ENCODE results near the gene GPR107. TPM values are rescaled to one million over a fixed set of nuclear protein-coding genes. Genes with fewer than 3 reads are reported as not detected.

The GPR107 gene
- total RNA-seq, 1 experiment from 2014 or later, result 47.1 TPM

DNA sequence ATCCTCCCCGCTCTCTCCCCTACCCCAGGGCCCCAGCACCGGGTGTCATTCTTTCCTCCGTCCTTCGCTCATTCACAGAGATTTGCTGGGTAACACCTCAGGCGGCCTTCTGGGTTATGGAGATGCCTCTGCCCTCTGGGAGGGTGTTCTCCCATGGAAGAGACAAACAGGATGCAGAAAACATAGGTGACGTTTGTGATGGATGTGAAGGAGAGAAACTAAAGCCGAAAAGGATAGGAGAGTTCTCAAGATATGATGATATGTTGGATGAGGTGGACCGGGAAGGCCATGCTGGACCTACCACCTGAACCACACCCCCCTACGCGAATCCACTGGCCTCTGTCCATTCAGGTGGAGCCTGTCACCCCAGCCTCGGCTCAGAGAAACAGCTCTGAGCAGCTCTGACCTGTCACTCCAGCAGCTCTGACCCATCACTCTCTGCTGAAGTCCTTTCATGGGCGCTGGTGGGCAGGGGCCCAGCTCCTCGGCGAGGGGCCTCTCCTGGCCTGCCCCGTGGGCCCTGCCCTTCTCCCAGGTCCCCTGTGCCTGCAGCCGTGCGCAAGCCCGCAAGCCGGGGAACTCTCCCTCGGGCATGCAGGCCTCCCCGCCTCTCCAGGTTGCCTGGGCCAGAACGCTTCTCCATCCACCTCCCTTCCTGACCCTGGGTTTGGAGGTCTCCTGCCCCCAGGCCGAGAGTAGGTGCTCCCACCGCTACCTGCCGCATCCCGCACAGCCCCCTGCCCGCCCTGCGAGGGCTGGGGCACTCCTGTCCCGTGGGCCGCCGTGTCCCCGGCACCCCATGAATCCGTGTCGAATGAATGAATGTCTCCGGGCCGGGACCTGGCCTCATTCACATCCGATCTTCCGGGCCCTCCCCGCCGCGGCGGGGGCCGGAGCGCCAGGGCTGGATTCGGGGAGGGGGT lies 117.8 kb downstream of the GPR107 start:
- Histone ChIP-seq H3K27me3 (replicated peaks; ENCODE audit: insufficient read depth, low read depth, low read length, poor library complexity) (no peaks in the 10 kb centered on the region), H3K36me3 (ENCODE audit: insufficient read depth, low read length, poor library complexity, severe bottlenecking) (no peaks in the 10 kb centered on the region), H3K9me3 (ENCODE audit: low read depth, low read length, poor library complexity, severe bottlenecking) (no peaks in the 10 kb centered on the region), H3K27ac (ENCODE audit: low read depth, low read length, poor library complexity, severe bottlenecking) (peak overlapping the region; percentile 65), H3K4me3 (ENCODE audit: low read depth, low read length, poor library complexity, severe bottlenecking) (peak overlapping the region; percentile 54), H3K4me1 (ENCODE audit: insufficient read depth, low read length, poor library complexity, severe bottlenecking) (peaks cover 9% of the 10 kb centered on the region)
- ChIA-PET CTCF (no interaction called here), POLR2A (ENCODE audit: low non-redundant PET) (no interaction called here)
- TF ChIP-seq EZH2 (IDR thresholded peaks at IDR 0.05; ENCODE audit: borderline replicate concordance, low read depth, low read length, poor library complexity, severe bottlenecking), result no peak
- TF ChIP-seq, protein P1, sequence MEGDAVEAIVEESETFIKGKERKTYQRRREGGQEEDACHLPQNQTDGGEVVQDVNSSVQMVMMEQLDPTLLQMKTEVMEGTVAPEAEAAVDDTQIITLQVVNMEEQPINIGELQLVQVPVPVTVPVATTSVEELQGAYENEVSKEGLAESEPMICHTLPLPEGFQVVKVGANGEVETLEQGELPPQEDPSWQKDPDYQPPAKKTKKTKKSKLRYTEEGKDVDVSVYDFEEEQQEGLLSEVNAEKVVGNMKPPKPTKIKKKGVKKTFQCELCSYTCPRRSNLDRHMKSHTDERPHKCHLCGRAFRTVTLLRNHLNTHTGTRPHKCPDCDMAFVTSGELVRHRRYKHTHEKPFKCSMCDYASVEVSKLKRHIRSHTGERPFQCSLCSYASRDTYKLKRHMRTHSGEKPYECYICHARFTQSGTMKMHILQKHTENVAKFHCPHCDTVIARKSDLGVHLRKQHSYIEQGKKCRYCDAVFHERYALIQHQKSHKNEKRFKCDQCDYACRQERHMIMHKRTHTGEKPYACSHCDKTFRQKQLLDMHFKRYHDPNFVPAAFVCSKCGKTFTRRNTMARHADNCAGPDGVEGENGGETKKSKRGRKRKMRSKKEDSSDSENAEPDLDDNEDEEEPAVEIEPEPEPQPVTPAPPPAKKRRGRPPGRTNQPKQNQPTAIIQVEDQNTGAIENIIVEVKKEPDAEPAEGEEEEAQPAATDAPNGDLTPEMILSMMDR (conservative IDR thresholded peaks at IDR 0.05; ENCODE audit: low read depth, low read length), result no peak
- no peak for DNase-seq (ENCODE audit: low spot score)
- no TSS peak for BruUV-seq (replicated peaks)
- intact Hi-C loops (cut with micrococcal nuclease; ENCODE audit: unreplicated experiment), result no loop called here

DNA sequence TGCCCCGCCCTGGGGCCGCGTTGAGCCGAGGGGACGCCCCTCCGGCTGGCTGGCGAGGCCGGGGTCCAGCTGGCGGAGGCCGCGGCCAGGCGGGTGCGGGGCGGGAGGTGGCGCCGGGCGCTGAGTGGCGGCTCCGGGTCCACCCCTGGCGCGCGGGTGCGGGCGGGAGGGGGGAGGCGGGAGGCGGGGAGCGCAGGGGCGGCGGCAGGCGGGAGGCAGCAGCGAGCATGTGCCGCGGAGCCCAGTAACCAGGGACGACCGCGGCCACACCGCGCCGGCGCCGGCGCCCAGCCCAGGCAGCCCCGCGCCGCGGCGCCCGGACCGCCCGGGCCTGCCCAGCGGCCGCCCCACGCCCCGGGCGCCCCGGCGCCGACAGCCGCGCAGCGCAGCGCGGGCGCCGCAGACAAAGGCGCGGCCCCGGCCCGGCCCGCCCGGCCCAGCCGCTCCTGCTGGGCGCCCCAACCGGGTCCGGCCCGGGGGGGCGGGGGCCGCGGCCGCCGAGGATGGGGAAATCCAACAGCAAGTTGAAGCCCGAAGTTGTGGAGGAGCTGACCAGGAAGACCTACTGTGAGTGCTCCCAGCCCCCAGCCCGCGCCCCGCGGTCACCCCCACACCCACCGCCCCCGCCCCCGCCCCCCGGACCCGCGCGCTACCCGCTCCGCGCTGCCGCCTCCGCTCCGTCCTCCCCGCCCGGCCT lies 118.6 kb downstream of the GPR107 start, which contains the start of gene NCS1:
Gene NCS1 (plus strand): TSS at position 244 of the 697 bp plus-strand sequence. CDS start 260 bp downstream, at position 504.
- DNase-seq (ENCODE audit: low spot score), result peak; percentile 76
- Histone ChIP-seq H3K4me3 (ENCODE audit: low read depth, low read length, poor library complexity, severe bottlenecking) (peak within 1 kb of the TSS; percentile 79), H3K27me3 (replicated peaks; ENCODE audit: insufficient read depth, low read depth, low read length, poor library complexity) (no peaks in the 10 kb centered on the region), H3K27ac (ENCODE audit: low read depth, low read length, poor library complexity, severe bottlenecking) (peak within 1 kb of the TSS; percentile 77), H3K36me3 (ENCODE audit: insufficient read depth, low read length, poor library complexity, severe bottlenecking) (no peaks in the 10 kb centered on the region), H3K4me1 (ENCODE audit: insufficient read depth, low read length, poor library complexity, severe bottlenecking) (peaks cover 9% of the 10 kb centered on the region), H3K9me3 (ENCODE audit: low read depth, low read length, poor library complexity, severe bottlenecking) (no peaks in the 10 kb centered on the region)
- no peak for TF ChIP-seq EZH2 (IDR thresholded peaks at IDR 0.05; ENCODE audit: borderline replicate concordance, low read depth, low read length, poor library complexity, severe bottlenecking)
- TF ChIP-seq, protein P1 (conservative IDR thresholded peaks at IDR 0.05; ENCODE audit: low read depth, low read length), result no peak
- intact Hi-C loops (cut with micrococcal nuclease; ENCODE audit: unreplicated experiment), result no loop called here
- ChIA-PET CTCF (no interaction called here), POLR2A (ENCODE audit: low non-redundant PET) (no interaction called here)
- no TSS peak for BruUV-seq (replicated peaks)

DNA sequence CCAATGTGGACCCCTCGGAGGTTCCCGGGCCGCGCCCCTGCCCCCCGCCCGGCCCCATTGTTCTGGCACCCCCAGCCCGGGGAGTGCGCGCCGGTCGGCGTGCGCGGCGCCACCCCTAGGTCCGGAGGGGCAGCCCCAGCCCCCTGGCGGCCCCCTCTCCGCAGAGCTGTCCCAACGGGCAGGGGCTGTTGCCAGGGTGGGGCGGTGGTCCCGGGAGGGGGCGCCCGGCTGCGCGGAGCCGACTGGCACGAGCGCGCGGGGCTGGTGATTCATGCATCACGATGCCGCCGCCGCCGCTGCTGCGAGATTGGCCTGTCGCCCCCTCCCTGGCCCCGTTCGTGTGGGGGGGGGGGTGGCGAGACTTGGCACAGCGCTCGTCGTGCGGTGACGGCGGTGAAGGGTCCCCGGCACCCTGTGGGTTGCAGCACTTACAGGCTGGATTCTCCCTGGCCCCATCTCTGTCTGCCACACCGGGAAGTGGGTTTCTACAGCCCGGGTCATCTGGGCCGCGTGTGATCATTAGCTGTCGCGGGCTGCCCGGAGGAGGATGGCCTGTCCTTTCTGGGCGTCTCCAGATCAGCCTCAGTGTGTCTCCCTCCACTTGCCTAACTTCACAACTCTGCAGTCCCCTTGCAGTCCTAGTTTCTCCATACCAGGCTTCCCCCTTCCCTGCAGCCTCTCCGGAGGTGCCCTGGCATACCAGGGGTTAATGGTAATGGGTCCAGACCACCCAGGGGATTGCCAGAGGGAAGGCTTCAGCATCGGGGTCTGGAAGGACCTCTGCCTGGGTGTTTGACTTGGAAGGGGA lies 119.4 kb downstream of the GPR107 start:
- Histone ChIP-seq H3K9me3 (ENCODE audit: low read depth, low read length, poor library complexity, severe bottlenecking) (no peaks in the 10 kb centered on the region), H3K4me3 (ENCODE audit: low read depth, low read length, poor library complexity, severe bottlenecking) (peak overlapping the region; percentile 79), H3K36me3 (ENCODE audit: insufficient read depth, low read length, poor library complexity, severe bottlenecking) (no peaks in the 10 kb centered on the region), H3K27me3 (replicated peaks; ENCODE audit: insufficient read depth, low read depth, low read length, poor library complexity) (no peaks in the 10 kb centered on the region), H3K4me1 (ENCODE audit: insufficient read depth, low read length, poor library complexity, severe bottlenecking) (peaks cover 9% of the 10 kb centered on the region), H3K27ac (ENCODE audit: low read depth, low read length, poor library complexity, severe bottlenecking) (peak overlapping the region; percentile 77)
- TF ChIP-seq, protein P1 (conservative IDR thresholded peaks at IDR 0.05; ENCODE audit: low read depth, low read length), result 0 out of 2 replicates have a peak, but pooled peaks have one; percentile 9
- no peak for TF ChIP-seq EZH2 (IDR thresholded peaks at IDR 0.05; ENCODE audit: borderline replicate concordance, low read depth, low read length, poor library complexity, severe bottlenecking)
- ChIA-PET CTCF (no interaction called here), POLR2A (ENCODE audit: low non-redundant PET) (no interaction called here)
- intact Hi-C loops (cut with micrococcal nuclease; ENCODE audit: unreplicated experiment), result no loop called here
- DNase-seq (ENCODE audit: low spot score), result no peak
- BruUV-seq (replicated peaks), result no TSS peak
